CD4-positive, alpha-beta T cell treated with Interleukin-6 at 100 ng/mL for 8 hours (primary cell): ENCODE data around the gene MAMDC4.
"Not testable (repeated sequence)": the region's sequence is repeated elsewhere in the genome, so short reads cannot be mapped to it uniquely, and the experiment has no call there.

Experiments used
- DNase-seq: peaks from one replicate; pipeline ENCODE4 v3.0.0-alpha.2; 2020; ENCODE audit warnings: mixed read lengths, low spot score

MAMDC4 gene

GRCh38 chr9:136851941-136852663, at the start of gene MAMDC4:
Gene MAMDC4, plus strand, starts transcription at chr9:136852346. Its CDS starts 71 bp downstream, at chr9:136852417.
- DNase-seq, result no peak

- not testable (repeated sequence) for DNase-seq
Measured at GRCh38 chr9:136803009-136803550, 49.1 kb upstream of the MAMDC4 start.

DNA sequence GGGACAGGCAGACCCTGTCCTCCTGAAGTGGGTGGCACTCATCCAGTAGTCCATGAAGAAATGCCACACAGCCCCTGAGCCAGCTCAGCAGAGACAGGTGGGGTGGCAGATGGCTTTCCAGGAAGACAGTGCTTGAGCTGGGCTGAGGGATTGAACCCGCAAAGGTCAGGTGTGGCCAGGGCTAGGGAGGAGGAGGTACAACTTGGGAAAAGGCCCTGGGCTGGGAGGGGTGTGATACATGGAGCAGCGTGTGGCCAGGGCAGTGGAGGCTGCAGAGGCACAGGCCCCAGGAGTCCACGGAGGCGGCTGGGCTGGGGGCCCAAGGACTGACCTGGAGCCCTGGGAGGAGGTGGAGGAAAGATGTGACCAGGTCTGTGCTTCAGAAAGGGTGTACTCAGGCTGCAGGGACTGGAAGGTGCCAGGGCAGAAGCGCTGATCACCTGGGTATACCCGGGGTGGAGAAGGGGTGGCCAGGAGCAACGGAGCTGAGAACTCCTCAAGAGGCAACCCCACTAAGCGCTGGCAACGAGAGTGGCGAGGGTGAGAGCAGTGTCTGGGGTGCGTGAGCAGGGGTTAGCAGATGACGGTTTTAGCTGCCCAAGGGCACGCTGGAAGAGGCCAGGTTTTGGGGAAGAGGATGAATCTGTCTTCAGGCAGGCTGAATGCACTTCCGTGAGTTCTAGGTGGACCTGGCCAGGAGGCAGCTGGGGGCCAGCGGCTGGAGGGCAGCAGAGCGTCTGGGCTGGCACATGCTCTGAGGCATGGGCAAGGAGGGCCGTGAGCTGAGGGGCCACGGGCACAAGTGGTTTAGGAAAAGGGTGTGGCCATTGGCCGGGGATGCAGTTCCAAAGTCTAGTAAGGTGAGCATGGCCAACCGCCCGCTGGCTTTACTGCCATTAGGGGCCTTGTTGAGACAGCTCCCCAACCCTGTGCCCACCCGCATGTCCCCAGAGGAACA, 48.3 kb upstream of the MAMDC4 start:
- no peak for DNase-seq

- DNase-seq, result no peak
Measured at GRCh38 chr9:136804509-136805206, 47.5 kb upstream of the MAMDC4 start.

- no peak for DNase-seq
Measured at GRCh38 chr9:136805207-136805740, 46.9 kb upstream of the MAMDC4 start.

GRCh38 chr9:136806067-136806466, 46.1 kb upstream of the MAMDC4 start:
- no peak for DNase-seq

DNA sequence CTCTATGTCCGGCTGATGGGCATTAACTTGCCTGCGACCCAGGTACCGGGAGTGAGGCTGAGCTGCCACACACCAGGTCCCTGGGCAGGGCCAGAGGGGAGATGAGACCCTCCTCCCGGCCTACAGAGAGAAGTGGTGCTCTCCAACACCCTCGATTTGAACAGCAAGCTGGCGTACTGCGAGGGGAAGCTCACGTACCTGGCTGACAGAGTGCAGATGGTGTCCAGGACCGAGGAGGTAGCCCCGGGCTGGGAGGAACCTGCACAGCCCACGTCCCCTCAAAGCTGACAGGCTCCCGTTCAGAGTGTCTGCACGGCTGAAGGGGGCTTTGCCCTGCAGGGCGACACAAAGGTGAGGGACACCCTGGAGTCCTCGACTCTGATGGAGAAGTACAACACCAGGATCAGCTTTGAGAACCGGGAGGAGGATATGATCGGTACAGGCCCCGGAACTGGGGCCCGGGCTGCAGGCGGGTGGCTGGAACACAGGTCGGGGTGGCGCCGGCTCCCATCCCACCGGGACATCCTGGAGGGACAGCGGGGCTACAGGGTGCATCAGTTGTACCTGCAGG, 45.4 kb upstream of the MAMDC4 start:
- no peak for DNase-seq

DNA sequence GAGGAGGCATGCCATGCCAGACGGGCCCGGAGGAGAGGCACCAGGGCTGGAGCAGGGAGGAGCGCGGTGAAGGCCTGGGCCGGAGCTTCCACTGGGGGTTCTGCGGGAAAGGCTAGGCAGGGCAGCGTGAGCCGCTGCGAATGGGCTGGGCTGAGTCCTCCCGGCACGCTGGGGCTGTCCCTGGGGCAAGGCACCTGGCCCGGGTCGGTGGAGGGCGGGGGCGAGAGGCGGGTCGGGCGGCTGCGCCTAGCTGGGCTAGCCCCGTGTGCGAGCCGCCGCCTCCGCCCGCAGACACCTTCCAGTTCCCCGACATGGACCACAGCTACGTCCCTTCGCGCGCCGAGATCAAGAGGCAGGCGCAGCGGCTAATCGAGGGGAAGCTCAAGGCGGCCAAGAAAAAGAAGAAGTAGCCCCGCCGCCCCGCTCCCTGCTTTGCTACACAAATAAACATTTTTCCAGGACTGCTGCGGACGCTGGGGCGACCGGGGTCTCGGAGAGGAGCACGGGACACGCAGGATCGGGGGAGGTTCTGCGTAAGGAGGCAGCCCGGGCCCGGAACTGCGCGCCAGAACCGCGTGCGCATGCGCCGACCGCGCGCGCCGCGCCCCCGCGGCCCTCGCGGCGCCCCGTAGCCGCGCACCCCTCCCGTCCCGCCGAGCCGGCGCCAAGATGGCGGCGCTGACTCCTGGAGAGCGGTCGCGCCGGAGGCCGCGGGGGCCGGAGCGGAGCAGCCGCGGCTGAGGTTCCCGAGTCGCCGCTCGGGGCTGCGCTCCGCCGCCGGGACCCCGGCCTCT, 44.7 kb upstream of the MAMDC4 start, which contains the start of gene RABL6:
RABL6 (plus strand) TSS at position 668 of the 794 bp plus-strand sequence. CDS start 249 bp downstream, outside the sequence.
- DNase-seq, result peak; percentile 77

- DNase-seq, result peak; percentile 39
Measured at GRCh38 chr9:136808075-136808805, 43.9 kb upstream of the MAMDC4 start.

DNA sequence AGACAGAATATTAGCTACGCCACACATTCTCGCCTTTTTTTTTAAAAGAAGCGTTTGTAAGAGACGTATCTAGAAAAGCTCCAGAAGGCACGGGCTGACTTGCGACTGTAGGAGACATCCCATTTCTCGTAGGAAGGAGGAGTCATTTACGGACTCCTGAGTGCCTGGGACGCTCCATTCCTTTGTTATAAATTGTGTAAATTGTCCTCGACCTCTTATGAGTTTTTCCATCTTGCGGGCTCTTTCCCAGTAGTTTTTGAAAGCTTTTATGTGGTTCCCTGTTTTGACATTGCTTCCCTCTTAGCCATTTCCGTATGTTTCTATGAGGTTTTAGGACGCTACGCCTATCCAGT, 43.4 kb upstream of the MAMDC4 start:
- DNase-seq, result no peak

DNA sequence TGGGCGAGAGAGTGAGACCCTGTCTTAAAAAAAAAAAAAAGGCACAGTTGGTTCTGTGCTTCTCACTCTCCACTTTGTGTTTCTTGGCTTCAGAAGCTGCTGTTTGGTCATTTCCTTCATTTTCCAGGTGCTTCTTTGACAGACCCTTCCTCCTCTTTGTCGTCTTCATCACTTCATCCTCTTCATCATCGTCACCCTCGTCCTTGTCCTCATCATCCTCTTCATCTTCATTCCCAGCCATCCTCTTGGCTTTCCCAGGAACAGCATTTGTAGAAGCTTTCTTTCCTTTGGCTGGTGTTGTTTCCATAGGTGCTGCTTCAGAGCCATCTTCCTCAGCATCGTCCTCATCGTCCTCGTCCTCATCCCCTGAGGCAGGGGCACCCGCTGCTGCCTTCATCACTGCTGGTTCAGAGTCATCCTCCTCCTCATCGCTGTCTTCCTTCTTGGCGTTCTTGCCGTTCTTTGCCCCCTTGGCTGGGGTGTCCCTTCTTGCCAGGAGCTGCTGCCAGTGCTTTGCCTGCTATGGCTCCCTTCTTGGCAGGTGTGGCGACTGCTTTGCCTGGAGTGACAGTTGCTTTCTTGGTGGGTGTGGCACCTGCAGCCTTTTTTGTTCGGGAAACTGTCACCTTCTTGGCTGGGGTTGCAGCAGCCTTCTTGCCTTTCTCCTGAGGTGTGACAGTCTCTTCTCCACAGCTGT, 37.3 kb upstream of the MAMDC4 start:
- DNase-seq, result no peak

DNA sequence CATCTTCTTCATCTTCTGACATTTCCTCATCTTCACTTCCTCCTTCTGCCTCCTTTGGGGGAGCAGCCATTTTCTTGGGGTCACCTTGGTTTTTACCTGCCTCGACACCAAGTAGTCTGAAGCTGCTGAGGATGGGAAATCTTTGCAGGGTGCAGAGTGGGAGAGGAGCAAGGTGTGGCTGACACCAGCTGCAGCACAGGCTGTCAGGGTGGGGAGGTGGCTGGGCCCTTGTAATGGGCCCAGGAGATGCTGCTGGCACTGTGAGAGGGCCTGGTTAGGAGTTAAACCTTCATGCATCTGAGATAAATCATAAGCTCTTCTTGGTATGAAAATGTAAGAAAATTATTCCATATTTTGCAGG, 36.7 kb upstream of the MAMDC4 start:
- DNase-seq, result no peak

- no peak for DNase-seq
Measured at GRCh38 chr9:136820971-136821825, 30.9 kb upstream of the MAMDC4 start.

DNA sequence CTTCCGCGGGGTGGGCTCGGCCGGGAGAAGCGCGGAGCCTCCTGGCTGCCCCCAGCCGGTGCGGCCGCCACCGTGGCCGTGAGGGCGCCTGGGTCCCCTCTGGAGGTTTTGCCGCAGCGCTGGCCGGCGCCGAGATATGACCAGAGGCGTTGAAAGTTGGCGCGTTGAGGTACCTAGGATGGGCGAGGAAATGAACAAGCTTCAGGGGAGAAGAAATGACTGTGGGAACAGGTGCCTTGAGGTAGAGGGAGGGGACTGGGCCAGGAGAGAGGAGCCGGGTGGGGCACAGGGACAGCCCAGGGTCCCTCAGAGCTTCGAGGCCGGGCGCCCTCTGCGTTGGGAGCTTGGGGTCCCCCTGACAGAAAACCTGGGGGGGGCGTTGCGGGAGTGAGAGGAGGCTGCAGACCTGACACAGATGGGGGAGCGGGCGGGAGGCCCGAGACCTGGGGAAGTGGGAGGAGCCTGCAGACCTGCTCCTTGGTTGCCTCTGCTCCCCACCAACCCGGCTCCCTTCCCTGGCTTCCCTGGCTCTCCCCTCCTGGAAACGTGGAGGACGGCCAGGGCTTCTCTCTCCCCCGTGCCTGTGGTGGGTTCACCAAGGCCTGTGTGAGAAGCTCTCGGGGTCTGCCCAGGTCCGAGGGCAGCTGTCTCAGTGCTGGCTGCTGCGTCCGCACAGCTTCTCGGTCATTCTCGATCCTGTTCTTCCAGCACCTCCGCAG, 30.2 kb upstream of the MAMDC4 start:
- no peak for DNase-seq

DNA sequence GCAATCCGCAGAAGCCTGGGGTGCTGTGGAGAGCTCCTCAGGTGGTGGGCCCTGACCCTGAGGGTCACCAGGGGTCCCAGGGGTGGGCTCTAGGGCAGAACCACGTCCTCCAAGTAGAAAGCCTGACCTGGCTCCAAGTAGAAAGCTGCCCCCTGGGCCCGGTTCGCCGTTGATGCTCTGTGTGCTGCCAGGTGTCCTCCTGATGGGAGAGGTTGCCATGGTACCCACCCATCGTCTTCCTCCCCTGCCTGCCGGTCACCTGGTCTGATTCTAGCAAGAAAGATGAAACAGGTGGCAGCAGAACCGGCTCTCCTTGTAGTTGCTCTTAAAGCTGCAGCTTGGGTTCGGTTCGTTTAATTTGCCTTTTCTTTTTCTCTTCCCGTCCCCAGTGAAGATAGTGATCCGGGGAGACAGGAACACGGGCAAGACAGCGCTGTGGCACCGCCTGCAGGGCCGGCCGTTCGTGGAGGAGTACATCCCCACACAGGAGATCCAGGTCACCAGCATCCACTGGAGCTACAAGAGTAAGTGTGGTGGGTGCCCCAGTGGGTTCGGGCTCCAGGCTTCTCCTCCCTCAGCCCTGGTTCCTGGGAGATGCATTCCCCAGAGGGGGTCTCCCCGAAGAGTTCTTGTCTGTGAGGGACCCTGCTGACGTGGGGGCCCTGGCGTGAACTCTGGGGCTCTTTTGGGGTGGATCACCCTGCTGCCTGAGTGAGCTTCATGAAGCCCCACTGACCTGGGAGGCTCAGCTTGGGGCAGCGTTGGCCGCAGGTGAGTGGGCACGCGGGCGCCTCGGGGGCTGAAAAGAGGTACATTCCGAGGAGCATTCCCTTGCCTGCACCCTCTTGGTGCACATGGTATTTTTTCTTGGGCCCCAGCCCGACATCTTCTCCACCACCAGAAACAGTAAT, 28.8 kb upstream of the MAMDC4 start:
- DNase-seq, result no peak

DNA sequence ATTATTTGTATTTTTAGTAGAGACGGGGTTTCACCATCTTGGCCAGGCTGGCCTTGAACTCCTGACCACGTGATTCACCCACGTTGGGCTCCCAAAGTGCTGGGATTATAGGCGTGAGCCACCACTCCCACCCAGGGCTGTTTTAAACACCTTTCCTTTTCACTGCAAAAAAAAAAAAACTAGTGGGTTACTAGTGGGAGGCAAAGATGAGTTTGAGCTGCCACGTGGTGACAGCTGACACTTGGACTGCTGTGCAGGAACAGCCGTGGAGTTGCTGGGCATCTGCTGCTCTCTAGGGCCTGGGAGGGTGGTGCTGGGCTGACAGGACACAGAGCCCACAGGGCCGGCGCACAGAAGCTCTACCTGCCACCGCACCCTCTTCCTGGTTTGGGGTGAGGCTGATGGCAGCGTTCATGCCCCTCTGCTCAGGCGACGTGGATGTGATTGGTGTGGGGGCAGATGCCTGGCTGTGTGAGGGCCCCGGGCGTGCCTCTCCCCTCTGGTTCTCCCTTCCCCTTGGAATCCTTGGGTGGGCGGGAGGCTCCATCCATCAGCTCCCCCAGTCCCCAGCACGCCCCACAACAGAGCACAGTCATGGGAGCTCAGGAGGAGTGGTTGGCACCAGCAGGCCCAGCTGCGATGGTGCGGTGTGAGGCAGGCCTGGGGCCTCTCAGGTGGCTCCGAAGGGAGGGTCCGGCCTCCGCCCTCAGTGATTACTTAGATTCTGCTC, 27.5 kb upstream of the MAMDC4 start:
- no peak for DNase-seq
